ENCODE results near the gene PLA2G3. TPM values are rescaled to one million over a fixed set of nuclear protein-coding genes. Genes with fewer than 3 reads are reported as not detected.

Gene PLA2G3
- total RNA-seq, 1 experiment from 2014 or later = not detected

- Histone ChIP-seq H3K79me2 (ENCODE audit: insufficient read depth, low read length) (peaks cover 18% of the 10 kb centered on the region), H3K36me3 (ENCODE audit: control insufficient read depth in 1 of 2, insufficient read depth in 2 of 2, low read length in 2 of 2) (peaks cover 34 to 48% of the 10 kb centered on the region in 2 experiments; a peak in 3 of 4 replicates), H3K4me2 (ENCODE audit: low read length) (no peak overlapping the region), H3K9me2 (ENCODE audit: insufficient read depth) (no peaks in the 10 kb centered on the region), H3K9ac (ENCODE audit: low read length) (no peak overlapping the region), H3K9me3 (ENCODE audit: control insufficient read depth in 1 of 2, insufficient read depth in 1 of 2, low read depth in 1 of 2, low read length in 2 of 2) (no peaks in the 10 kb centered on the region), H3K4me1 (ENCODE audit: control insufficient read depth in 1 of 2, insufficient read depth in 2 of 2, low read length in 2 of 2) (peaks cover 0 to 17% of the 10 kb centered on the region in 2 experiments; a peak in 2 of 4 replicates), H4K20me1 (ENCODE audit: insufficient read depth) (no peaks in the 10 kb centered on the region), H3K27me3 (ENCODE audit: insufficient read depth, low read length) (no peaks in the 10 kb centered on the region), H3K4me3 (replicated peaks in 1 of 2; ENCODE audit: low read depth in 1 of 2, low read length in 2 of 2) (no peak overlapping the region), H3K27ac (ENCODE audit: low read depth, low read length) (no peak overlapping the region), H2AFZ (ENCODE audit: low read depth, low read length, poor library complexity, severe bottlenecking) (no peak overlapping the region)
- no peak for DNase-seq (ENCODE audit: low read depth, low spot score)
- intact Hi-C loops (cut with micrococcal nuclease) = no loop called here
- no peak for ATAC-seq
- ChIA-PET CTCF (no interaction called here), POLR2A (no interaction called here), RAD21 (ENCODE audit: low non-redundant PET in 1 of 2, low total read pairs in 2 of 2, uncharacterized antibody in 2 of 2, unreplicated experiment in 2 of 2) (interaction anchor here in 1 of 2 experiments (0.6 kb wide), 1 partner anchor 50 kb away, joined by 8 read pairs; no protein-coding TSS in a partner anchor)
- no TSS peak for BruUV-seq (replicated peaks)
- TF ChIP-seq ATF3 (IDR thresholded peaks at IDR 0.05) (no peak), JUND (IDR thresholded peaks at IDR 0.05) (no peak), SP1 (IDR thresholded peaks at IDR 0.05; ENCODE audit: low read depth) (no peak), FOSL1 (IDR thresholded peaks at IDR 0.05; ENCODE audit: low read depth) (no peak), POLR2AphosphoS5 (IDR thresholded peaks at IDR 0.05; ENCODE audit: low read depth, low read length) (no peak), REST (IDR thresholded peaks at IDR 0.05; ENCODE audit: low read depth) (no peak), CTCF (IDR thresholded peaks at IDR 0.05 in 2 of 3, conservative IDR thresholded peaks at IDR 0.05 in 1 of 3; ENCODE audit: borderline replicate concordance in 1 of 3, insufficient read depth in 1 of 3, low read depth in 2 of 3, low read length in 2 of 3) (no peak), ZBTB33 (IDR thresholded peaks at IDR 0.05; ENCODE audit: extremely low read depth, insufficient replicate concordance, low read length) (no peak), CEBPB (IDR thresholded peaks at IDR 0.05; ENCODE audit: low read depth) (no peak), ELF1 (IDR thresholded peaks at IDR 0.05; ENCODE audit: borderline replicate concordance, low read depth) (no peak), SIN3A (IDR thresholded peaks at IDR 0.05; ENCODE audit: low read depth) (no peak), ZNF274 (IDR thresholded peaks at IDR 0.05; ENCODE audit: low read depth, low read length) (no peak), RAD21 (IDR thresholded peaks at IDR 0.05; ENCODE audit: low read depth) (no peak), POLR2A (IDR thresholded peaks at IDR 0.05; ENCODE audit: borderline replicate concordance, extremely low read depth, insufficient read depth, insufficient read length) (no peak)
Observed at GRCh38 chr22:31090217-31091085, 49.9 kb downstream of the PLA2G3 start.

Measured in HCT116 (cell line).